NB4 (cell line): ENCODE measurements around the gene RSL1D1.

Source experiments
- POLR2A ChIP-seq: IDR thresholded peaks from 2 replicates; pipeline ENCODE4 v1.6.1; 2011; ENCODE audit warnings: mild to moderate bottlenecking; ENCODE audit not compliant: insufficient read length; ENCODE audit errors: extremely low read depth
- TF ChIP-seq, protein P1 (sequence below): IDR thresholded peaks from 2 replicates; pipeline ENCODE4 v1.6.1; 2011; ENCODE audit warnings: low read depth, low read length

DNA sequence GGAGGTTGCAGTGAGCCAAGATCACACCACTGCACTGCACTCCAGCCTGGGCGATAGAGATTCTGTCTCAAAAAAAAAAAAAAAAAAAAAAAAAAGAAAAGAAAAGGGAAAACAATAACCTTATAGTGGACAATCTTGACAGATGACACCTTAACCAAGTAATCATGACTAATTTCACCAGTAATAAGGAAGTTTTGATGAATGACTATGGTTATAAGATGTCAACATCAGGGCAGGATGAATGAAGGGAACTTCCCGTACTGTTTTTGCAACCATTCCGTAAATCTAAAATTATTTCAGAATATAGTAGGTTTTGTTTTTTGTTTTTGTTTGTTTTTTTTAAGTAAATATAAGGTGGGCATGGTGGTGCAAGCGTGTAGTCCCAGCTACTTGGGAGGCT lies 41.4 kb upstream of the RSL1D1 start:
- TF ChIP-seq POLR2A, result no peak
- TF ChIP-seq, protein P1, sequence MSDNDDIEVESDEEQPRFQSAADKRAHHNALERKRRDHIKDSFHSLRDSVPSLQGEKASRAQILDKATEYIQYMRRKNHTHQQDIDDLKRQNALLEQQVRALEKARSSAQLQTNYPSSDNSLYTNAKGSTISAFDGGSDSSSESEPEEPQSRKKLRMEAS, result no peak
